Measurements from ENCODE around the gene RAPGEFL1.
A peak's percentile ranks its signal among the peaks of the same experiment; 100 is the strongest.

GRCh38 chr17:40218740-40219593, 41.7 kb downstream of the RAPGEFL1 start, which contains the start of gene WIPF2:
- TF ChIP-seq, protein P1, sequence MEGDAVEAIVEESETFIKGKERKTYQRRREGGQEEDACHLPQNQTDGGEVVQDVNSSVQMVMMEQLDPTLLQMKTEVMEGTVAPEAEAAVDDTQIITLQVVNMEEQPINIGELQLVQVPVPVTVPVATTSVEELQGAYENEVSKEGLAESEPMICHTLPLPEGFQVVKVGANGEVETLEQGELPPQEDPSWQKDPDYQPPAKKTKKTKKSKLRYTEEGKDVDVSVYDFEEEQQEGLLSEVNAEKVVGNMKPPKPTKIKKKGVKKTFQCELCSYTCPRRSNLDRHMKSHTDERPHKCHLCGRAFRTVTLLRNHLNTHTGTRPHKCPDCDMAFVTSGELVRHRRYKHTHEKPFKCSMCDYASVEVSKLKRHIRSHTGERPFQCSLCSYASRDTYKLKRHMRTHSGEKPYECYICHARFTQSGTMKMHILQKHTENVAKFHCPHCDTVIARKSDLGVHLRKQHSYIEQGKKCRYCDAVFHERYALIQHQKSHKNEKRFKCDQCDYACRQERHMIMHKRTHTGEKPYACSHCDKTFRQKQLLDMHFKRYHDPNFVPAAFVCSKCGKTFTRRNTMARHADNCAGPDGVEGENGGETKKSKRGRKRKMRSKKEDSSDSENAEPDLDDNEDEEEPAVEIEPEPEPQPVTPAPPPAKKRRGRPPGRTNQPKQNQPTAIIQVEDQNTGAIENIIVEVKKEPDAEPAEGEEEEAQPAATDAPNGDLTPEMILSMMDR (conservative IDR thresholded peaks at IDR 0.05 in 1 of 2, IDR thresholded peaks at IDR 0.05 in 1 of 2; ENCODE audit: low read depth in 1 of 2, low read length in 2 of 2), result peak; percentile 69 to 81
- no peak for TF ChIP-seq EZH2 (IDR thresholded peaks at IDR 0.05; ENCODE audit: low read length, missing control alignments)
